ENCODE measurements around the gene SEMA4D. TPM values are rescaled to one million over a fixed set of nuclear protein-coding genes. Genes with fewer than 3 reads are reported as not detected.

Gene SEMA4D
- polyA plus RNA-seq, 1 donor from 2014 or later, result 35.3 TPM

DNA sequence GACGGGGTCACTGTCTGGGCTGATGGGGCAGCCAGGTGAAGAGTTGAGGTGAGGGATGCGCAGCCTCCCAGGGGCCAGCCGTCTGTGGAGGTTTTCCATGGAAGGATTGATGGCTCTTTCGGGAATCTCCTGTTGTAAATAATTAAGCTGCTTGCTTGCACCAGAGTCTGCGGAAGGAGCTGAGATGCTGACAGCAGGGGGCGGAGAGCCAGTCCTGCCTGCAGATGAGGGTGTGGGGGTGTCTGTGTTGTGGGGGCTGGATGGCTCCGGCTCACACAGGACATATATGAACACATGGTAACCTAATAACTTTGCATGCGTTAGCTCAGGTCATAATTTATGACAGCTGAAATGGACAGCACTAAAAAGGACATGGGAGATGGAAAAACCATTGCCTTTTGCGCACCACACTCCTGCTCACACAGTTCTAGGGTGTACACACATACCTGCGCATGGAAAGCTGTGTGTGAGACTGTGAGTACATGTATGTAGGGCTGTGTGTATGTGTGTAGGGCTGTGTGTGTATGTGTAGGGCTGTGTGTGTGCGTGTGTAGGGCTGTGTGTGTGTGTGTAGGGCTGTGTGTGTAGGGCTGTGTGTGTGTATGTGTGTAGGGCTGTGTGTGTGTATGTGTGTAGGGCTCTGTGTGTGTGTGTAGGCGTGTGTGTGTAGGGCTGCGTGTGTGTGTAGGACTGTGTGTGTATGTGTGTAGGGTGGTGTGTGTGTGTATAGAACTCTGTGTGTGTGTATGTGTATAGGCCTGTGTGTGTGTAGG lies 36.8 kb upstream of the SEMA4D start:
- Mint-ChIP-seq H3K27me3 (no peaks in the 10 kb centered on the region), H3K9me3 (no peaks in the 10 kb centered on the region), H3K4me1 (peaks cover 9 to 24% (median 19%) of the 10 kb centered on the region in 3 donors), H3K27ac (no peak overlapping the region), H3K36me3 (no peaks in the 10 kb centered on the region), H3K4me3 (peak overlapping the region in 2 of 4 donors; percentile 10 to 49)

DNA sequence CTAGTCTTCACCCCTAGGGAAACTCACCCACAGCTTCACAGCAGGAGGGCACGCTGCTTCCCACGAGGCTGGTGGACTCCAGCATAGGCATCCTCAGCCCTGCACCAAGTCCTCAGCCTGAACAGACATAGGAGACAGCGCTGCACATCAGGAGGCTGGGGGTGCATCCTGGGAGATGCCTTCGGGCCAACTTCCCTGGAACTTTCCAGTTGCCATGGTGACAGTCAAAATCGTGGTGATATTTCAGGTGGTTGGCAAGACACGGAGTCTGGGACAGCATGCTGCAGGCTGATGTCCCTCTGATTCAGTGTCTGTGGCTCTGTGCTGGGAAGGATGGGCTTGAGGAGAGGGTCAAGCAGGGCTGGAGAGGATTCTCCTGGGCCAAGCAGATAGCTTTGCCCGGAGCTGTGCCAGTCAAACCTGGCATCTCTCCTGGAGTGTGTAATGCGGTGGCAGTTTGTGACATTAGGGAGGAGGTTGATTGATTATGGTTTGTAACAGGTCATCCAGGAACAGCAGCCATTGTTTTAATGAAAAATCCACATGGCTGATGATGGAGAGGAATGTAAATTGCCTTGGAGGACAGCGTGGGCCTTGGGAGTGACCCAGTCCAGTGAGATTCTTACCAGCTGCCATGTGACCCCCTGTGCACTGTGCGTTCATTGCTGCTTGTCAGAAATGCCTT lies 35.6 kb upstream of the SEMA4D start:
- Mint-ChIP-seq H3K27me3 (no peaks in the 10 kb centered on the region), H3K27ac (peak overlapping the region in 1 of 3 donors; percentile 74), H3K36me3 (no peaks in the 10 kb centered on the region), H3K4me3 (no peak overlapping the region), H3K4me1 (peaks cover 6 to 22% (median 21%) of the 10 kb centered on the region in 3 donors), H3K9me3 (no peaks in the 10 kb centered on the region)

DNA sequence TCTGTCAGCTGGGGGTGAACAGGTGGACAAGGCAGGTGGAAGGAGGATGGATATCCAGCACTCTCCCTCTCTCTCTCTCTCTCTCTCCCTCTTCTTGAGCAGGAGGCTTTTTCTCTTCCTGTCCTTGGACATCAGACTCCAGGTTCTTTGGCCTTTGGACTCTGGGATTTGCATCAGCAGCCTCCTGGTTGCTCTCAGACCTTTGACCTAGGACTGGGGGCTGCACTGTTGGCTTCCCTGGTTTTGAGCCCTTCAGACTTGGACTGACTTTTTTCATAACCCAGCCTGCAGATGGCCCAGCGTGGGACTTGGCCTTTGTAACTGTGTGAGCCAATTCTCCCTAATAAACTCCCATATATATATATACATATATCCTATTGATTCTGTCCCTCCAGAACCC lies 35.0 kb upstream of the SEMA4D start:
- no peak overlapping the region for H3K27ac Mint-ChIP-seq

DNA sequence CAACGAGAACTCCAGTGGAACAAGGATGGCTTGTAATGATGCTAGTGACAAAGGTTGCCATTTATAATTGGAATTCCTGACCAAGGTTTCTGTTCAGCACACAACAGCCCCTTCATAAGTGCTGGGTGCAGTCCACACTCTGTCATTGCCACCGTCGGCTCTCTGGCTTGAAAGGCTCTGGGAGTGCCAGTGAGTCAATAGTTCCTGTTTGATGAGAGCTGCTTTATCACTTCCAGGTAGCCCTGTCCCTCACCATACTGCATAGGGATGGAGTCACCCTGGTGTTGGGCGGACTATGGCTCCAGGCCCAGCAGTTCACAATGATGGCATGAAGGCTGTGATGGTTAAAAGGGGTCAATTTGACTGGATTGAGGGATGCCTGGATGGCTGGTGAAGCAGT lies 34.6 kb upstream of the SEMA4D start:
- Mint-ChIP-seq H3K36me3 (no peaks in the 10 kb centered on the region), H3K4me3 (no peak overlapping the region), H3K27ac (no peak overlapping the region), H3K9me3 (peaks cover 0 to 3% (median 2%) of the 10 kb centered on the region in 3 donors), H3K27me3 (no peaks in the 10 kb centered on the region), H3K4me1 (peaks cover 6 to 25% (median 22%) of the 10 kb centered on the region in 3 donors)

More for the DNA sequence above, 35.0 kb upstream of the SEMA4D start:
- peaks cover 0 to 3% (median 0%) of the 10 kb centered on the region in 3 donors for H3K9me3 Mint-ChIP-seq
- no peak overlapping the region for H3K4me3 Mint-ChIP-seq
- no peaks in the 10 kb centered on the region for H3K36me3 Mint-ChIP-seq
- no peaks in the 10 kb centered on the region for H3K27me3 Mint-ChIP-seq
- peaks cover 6 to 22% (median 22%) of the 10 kb centered on the region in 3 donors for H3K4me1 Mint-ChIP-seq

DNA sequence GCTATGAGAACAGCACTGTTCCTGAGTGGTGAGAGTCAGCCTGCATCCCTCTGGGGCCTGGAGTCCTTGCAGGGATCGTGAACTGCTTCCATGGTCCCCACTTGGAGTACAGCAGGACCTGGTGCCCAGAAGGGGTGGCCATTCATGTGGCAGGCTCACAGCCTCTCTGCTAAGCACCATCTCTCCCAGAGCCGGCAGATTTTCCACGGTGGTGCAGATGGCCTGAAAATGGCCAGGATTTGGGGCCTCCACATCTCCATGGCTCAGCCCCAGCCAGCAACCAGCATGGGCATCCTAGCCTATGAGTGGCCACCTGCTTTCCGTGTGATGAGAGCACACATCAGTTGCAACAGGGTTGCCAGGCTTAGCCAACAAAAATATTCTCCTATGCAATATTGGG lies 33.9 kb upstream of the SEMA4D start:
- H3K27ac Mint-ChIP-seq, result no peak overlapping the region
- H3K36me3 Mint-ChIP-seq, result no peaks in the 10 kb centered on the region
- H3K9me3 Mint-ChIP-seq, result peaks cover 0 to 3% (median 2%) of the 10 kb centered on the region in 3 donors
- no peak overlapping the region for H3K4me3 Mint-ChIP-seq
- peaks cover 6 to 23% (median 21%) of the 10 kb centered on the region in 3 donors for H3K4me1 Mint-ChIP-seq
- H3K27me3 Mint-ChIP-seq, result no peaks in the 10 kb centered on the region

DNA sequence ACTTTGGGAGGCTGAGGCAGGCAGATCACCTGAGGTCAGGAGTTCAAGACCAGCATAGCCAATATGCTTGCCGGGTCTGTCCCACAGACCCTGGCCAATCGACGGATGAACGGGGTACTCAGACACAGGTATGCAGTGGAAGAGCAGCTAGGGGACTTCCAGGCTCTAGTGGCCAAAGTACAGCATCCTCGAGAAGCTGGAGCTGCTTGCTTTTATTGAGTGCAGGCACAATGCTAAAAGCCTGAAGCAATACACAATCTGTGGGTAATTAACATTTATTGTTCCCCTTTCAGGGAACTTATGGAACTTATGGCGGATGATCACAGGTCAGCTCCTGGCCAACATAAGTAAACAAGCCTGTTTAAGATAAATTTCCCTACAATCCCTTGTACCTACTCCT lies 32.8 kb upstream of the SEMA4D start:
- Mint-ChIP-seq H3K36me3 (no peaks in the 10 kb centered on the region), H3K27ac (no peak overlapping the region), H3K27me3 (no peaks in the 10 kb centered on the region), H3K4me3 (no peak overlapping the region), H3K9me3 (peaks cover 0 to 3% (median 2%) of the 10 kb centered on the region in 3 donors), H3K4me1 (peaks cover 3 to 16% (median 14%) of the 10 kb centered on the region in 3 donors)

DNA sequence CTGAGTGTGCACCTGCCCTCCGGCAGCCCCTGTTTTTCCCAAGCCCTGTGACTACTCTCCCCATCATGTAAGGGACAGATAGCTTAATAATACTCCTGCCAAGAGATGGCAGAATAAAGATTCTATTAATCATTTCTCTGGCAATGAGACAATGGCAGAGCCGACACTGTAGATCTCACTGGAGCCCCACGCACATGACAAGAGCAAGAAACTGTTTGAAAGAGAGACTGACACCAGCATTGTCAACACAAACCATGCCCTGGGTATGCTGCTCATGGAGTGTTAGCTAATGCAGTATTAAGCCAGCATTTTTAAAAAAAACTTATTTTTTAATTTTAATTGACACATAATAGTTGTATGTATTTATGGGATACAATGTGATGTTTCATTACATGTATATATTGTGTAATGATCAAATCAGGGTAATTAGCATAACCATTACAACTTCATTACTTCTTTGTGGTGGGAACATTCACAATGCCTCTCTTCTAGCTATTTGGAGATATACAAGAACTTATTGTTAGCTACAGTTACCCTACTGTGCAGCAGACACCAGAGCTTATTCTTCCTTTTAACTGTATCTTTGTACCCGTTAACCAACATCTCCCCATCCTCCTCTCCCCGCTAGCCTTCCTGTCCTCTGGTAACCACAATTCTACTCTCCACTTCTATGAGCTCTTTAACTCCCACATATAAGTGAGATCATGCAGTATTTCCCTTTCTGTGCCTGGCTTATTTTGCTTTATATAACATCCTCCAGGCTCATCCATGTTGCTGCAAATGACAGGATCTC lies 31.5 kb upstream of the SEMA4D start:
- Mint-ChIP-seq H3K4me3 (no peak overlapping the region), H3K9me3 (peaks cover 0 to 3% (median 2%) of the 10 kb centered on the region in 3 donors), H3K4me1 (peaks cover 7 to 19% (median 13%) of the 10 kb centered on the region in 3 donors)

DNA sequence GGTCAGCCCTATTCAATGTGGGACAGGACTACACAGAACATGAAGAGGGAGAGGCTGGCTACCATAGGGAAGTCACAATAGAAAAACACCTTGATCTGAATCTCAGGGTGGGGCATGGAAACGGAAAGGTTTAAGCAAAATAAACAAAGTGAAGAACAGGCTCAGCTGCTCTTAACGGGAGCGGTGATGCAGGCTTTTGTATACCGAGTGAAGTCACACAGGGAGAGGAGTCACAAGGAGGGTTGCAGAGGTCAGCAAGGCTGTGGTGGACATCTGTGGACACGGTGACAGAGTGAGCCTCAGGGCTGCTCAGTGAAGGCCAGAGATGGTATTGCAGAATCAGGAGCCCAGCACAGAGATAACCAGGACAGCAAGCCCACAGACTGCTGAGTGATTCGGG lies 30.6 kb upstream of the SEMA4D start:
- Mint-ChIP-seq H3K36me3 (no peaks in the 10 kb centered on the region), H3K4me1 (peaks cover 13 to 26% (median 17%) of the 10 kb centered on the region in 3 donors), H3K27ac (no peak overlapping the region), H3K4me3 (peak overlapping the region in 1 of 4 donors; percentile 51), H3K9me3 (peaks cover 0 to 3% (median 2%) of the 10 kb centered on the region in 3 donors), H3K27me3 (no peaks in the 10 kb centered on the region)

More for the DNA sequence above, 31.5 kb upstream of the SEMA4D start:
- no peaks in the 10 kb centered on the region for H3K27me3 Mint-ChIP-seq
- no peaks in the 10 kb centered on the region for H3K36me3 Mint-ChIP-seq
- H3K27ac Mint-ChIP-seq, result no peak overlapping the region

DNA sequence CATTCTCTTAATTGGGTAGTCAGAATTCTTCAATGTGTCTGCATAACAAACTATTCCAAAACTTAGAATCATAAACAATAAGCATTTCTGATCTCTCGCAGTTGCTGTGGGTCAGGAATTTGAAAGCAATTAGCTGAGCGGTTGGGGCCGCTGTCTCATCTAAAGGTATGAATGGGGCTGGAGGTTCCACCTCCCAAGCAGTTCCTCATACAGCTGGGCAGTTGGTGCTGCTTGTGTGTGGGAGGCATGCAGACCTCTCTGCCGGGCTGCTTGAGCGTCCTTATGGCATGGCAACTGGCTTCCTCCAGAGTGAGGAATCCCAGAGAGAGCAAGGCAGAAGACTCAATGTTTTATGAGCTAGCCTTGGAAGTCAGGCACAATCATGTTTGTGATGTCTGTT lies 30.2 kb upstream of the SEMA4D start:
- peak overlapping the region in 1 of 4 donors; percentile 51 for H3K4me3 Mint-ChIP-seq
- H3K4me1 Mint-ChIP-seq, result peaks cover 17 to 29% (median 19%) of the 10 kb centered on the region in 3 donors
- H3K9me3 Mint-ChIP-seq, result peaks cover 0 to 3% (median 2%) of the 10 kb centered on the region in 3 donors
- no peak overlapping the region for H3K27ac Mint-ChIP-seq
- no peaks in the 10 kb centered on the region for H3K36me3 Mint-ChIP-seq
- H3K27me3 Mint-ChIP-seq, result no peaks in the 10 kb centered on the region

DNA sequence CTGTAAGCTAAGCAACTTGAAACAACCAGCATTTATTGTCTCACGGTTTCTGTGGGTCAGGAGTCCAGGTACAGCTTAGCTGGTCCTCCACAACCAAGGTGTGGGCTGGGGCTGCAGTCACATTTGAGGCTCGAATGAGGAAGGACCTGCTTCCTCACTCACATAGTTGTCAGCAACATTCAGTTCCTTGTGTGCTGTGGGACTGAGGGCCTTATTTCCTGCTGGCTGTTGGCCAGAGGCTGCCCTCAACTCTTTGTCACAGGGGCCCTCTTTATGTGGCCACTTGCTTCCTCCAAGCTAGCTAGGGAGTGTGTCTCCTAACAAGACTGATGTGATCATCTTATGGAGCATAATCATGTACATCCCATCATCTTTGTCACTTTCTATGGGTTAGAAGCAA lies 29.2 kb upstream of the SEMA4D start:
- H3K4me1 Mint-ChIP-seq, result peaks cover 24 to 37% (median 25%) of the 10 kb centered on the region in 3 donors
- no peak overlapping the region for H3K27ac Mint-ChIP-seq
- H3K4me3 Mint-ChIP-seq, result peak overlapping the region in 1 of 4 donors; percentile 59
- H3K9me3 Mint-ChIP-seq, result peaks cover 0 to 3% (median 2%) of the 10 kb centered on the region in 3 donors
- no peaks in the 10 kb centered on the region for H3K36me3 Mint-ChIP-seq
- peaks cover 5% of the 10 kb centered on the region for H3K27me3 Mint-ChIP-seq

DNA sequence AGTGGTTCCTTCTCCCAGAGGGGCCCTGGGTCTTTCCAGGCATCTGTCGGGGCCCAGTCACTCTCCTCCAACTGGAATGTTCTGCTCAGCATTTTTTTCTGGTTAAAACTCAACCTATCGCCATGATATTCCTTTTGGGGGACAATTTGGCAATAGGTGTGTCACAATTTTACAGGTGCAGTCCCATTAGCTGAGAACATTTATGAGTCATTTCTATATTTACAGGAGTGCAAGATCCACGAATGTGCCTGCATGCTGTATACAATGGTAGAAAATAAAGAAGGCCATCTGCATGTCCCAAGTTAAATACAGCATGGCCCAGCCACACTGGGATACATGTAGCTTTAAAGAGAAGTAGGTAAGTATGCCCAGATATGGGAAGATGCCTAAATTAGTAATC lies 28.8 kb upstream of the SEMA4D start:
- H3K4me1 Mint-ChIP-seq, result peaks cover 26 to 39% (median 27%) of the 10 kb centered on the region in 3 donors
- H3K9me3 Mint-ChIP-seq, result peaks cover 0 to 3% (median 2%) of the 10 kb centered on the region in 3 donors
- no peaks in the 10 kb centered on the region for H3K36me3 Mint-ChIP-seq
- H3K4me3 Mint-ChIP-seq, result peak overlapping the region in 1 of 4 donors; percentile 36
- H3K27me3 Mint-ChIP-seq, result peaks cover 5% of the 10 kb centered on the region
- H3K27ac Mint-ChIP-seq, result no peak overlapping the region

DNA sequence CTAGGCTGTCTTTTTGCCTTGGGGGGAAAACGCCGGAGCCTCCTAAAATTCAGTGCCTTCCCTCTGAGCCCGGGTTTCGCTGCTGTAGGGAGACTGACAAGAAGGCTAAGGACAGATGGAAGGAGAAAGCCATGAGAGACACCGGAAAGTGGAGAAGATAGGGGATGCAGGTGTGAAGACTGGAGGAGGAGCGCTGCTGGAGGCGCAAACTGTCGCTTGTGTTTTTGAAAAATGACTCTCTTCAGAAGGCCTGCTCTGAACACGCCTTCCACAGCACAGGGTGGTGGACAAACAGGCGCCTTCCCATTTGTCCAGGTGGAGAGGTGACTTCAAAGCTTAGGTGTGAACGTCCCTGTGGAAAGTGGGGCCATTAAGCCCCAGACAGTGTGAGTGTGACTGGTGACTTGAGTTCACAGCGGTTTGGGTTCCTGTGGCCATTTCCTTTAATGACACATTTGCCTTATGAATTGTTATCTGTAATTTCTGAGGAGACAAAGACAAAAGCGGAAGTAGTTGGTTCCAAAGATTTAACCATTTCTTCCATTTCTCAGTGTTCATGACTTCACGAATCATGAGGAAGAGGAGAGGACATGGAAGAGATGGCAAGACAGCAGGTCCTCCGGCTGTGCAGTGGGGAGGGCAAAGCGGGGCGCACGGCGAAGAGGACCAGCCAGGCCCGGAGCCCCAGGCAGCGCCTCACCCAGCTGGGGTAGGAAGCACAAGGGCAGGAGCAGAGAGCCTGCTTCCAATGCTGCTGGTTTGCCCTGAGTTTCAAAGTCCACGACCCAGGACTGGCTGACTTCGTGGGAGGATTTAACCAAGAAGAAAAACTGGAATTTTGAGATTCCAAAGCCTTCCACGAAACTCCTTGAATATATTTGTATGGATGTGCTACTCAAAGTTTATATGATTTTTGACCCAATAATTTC lies 27.8 kb upstream of the SEMA4D start:
- H3K4me1 Mint-ChIP-seq, result peaks cover 28 to 42% (median 30%) of the 10 kb centered on the region in 3 donors
- H3K9me3 Mint-ChIP-seq, result peaks cover 0 to 3% (median 2%) of the 10 kb centered on the region in 3 donors
- H3K27me3 Mint-ChIP-seq, result peaks cover 5% of the 10 kb centered on the region
- no peaks in the 10 kb centered on the region for H3K36me3 Mint-ChIP-seq
- no peak overlapping the region for H3K4me3 Mint-ChIP-seq
- peak overlapping the region; percentile 39 to 66 (median 57) for H3K27ac Mint-ChIP-seq

DNA sequence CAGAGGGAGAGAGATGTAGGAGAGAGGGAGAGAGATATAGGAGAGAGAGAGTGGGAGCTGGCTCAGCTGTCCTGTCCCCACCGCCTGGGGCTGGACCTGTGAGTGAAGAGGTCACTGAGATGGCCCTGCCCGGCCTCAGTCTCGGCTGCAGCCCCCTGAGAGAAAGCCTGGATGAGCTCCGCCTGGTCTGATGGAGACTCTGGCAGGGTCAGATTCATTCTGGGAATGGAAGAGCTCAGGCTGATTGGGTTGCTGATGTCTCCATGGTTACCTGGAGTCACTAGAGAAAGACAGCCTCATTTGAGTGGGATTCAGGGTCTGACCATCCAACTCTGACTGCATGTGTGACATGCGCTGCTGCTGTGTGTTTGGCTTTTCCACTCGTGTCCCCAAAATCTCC lies 27.1 kb upstream of the SEMA4D start:
- Mint-ChIP-seq H3K4me1 (peaks cover 35 to 45% (median 35%) of the 10 kb centered on the region in 3 donors), H3K27me3 (peaks cover 5% of the 10 kb centered on the region), H3K36me3 (no peaks in the 10 kb centered on the region), H3K4me3 (peak overlapping the region in 1 of 4 donors; percentile 51), H3K9me3 (peaks cover 0 to 3% (median 2%) of the 10 kb centered on the region in 3 donors), H3K27ac (no peak overlapping the region)

DNA sequence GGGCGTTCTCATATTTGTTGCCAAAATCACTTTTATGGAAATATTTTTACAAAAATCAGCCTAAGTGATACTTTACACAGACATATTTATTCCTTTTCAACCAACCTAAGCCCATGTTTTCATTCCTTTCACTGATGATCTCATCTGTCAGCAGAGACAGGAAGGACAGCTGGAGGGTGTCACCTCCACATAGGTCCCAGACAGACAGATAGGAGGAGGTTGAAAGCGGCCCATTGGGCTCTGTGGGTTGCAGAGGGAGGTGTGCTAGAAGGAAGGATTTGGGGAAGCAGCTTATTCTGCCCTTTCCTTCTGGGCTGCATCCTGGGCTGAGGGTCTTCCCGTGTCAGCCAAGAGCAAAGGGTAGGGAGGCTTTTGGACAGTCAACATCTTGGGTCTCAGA lies 26.0 kb upstream of the SEMA4D start:
- Mint-ChIP-seq H3K36me3 (no peaks in the 10 kb centered on the region), H3K27me3 (peaks cover 5% of the 10 kb centered on the region), H3K9me3 (peaks cover 0 to 3% (median 2%) of the 10 kb centered on the region in 3 donors), H3K27ac (peak overlapping the region; percentile 49 to 95 (median 65)), H3K4me1 (peaks cover 39 to 54% (median 43%) of the 10 kb centered on the region in 3 donors), H3K4me3 (peak overlapping the region in 2 of 4 donors; percentile 34 to 67)
